Stimulated activated memory B cell treated with anti-CD40 and anti-IgM and Interleukin-4, amounts not matched to agents 10 μg/mL and 1 μg/mL and 100 μg/mL, for 72 hours (primary cell): ENCODE data around the gene NOP9.

Source experiments
- ATAC-seq: fragments of 150-1000 bp; cut with Tn5 transposase; 2 replicates; pipeline ENCODE4 v1.10.0; 2021
- H3K27ac Mint-ChIP-seq: one replicate; pipeline ENCODE4 v1.8.0; 2022; ENCODE audit warnings: mild to moderate bottlenecking, mixed read lengths
- H3K27me3 Mint-ChIP-seq: one replicate; pipeline ENCODE4 v1.8.0; 2022; ENCODE audit warnings: mixed read lengths
- H3K36me3 Mint-ChIP-seq: one replicate; pipeline ENCODE4 v1.8.0; 2022; ENCODE audit warnings: mixed read lengths
- H3K4me1 Mint-ChIP-seq: one replicate; pipeline ENCODE4 v1.8.0; 2022; ENCODE audit warnings: mixed read lengths
- H3K4me3 Mint-ChIP-seq: one replicate; pipeline ENCODE4 v1.8.0; 2022; ENCODE audit warnings: mild to moderate bottlenecking, moderate library complexity, mixed read lengths
- H3K9me3 Mint-ChIP-seq: one replicate; pipeline ENCODE4 v1.8.0; 2022; ENCODE audit warnings: mixed read lengths

NOP9 gene

GRCh38 chr14:24272467-24272866 is 27.2 kb upstream of the NOP9 start:
- peak overlapping the region; percentile 97 for H3K4me3 Mint-ChIP-seq
- H3K36me3 Mint-ChIP-seq = peaks cover 6% of the 10 kb centered on the region
- peak overlapping the region; percentile 94 for H3K27ac Mint-ChIP-seq
- no peak for ATAC-seq
- no peaks in the 10 kb centered on the region for H3K27me3 Mint-ChIP-seq
- no peaks in the 10 kb centered on the region for H3K9me3 Mint-ChIP-seq
- H3K4me1 Mint-ChIP-seq = peaks cover 50% of the 10 kb centered on the region

- peaks cover 60% of the 10 kb centered on the region for H3K4me1 Mint-ChIP-seq
- H3K4me3 Mint-ChIP-seq = no peak overlapping the region
- peak overlapping the region; percentile 94 for H3K27ac Mint-ChIP-seq
These were observed 26.1 kb upstream of the NOP9 start for GRCh38 chr14:24273422-24273998.

DNA sequence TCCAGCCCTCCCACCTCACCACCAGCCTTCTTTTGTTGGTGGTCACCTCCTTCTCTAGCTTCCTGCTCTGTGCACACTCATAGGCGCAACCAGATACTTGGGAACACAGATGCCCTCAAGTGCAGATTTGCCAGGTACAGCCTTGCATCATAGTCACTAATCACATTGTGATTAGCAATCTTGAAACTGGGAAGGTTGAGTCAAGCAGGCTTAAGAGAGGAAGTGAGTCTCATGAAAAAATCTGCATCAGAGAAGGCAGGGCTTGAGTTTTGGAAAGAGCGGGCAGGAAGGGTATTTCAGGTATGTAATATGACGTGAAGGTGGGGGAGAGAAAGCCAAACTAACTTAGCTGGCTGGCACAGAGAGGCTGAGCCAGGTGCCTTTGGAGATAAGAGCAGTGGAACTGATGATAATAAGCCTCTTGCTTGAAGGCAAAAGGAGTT is 25.5 kb upstream of the NOP9 start:
- H3K4me1 Mint-ChIP-seq = peaks cover 66% of the 10 kb centered on the region
- peak overlapping the region; percentile 94 for H3K27ac Mint-ChIP-seq
- ATAC-seq = peak; percentile 71
- H3K36me3 Mint-ChIP-seq = peaks cover 11% of the 10 kb centered on the region
- peaks cover 6% of the 10 kb centered on the region for H3K9me3 Mint-ChIP-seq
- peak overlapping the region; percentile 23 for H3K4me3 Mint-ChIP-seq
- no peaks in the 10 kb centered on the region for H3K27me3 Mint-ChIP-seq

More at GRCh38 chr14:24273422-24273998, 26.1 kb upstream of the NOP9 start:
- no peaks in the 10 kb centered on the region for H3K27me3 Mint-ChIP-seq
- H3K9me3 Mint-ChIP-seq = peaks cover 3% of the 10 kb centered on the region
- ATAC-seq = no peak
- peaks cover 10% of the 10 kb centered on the region for H3K36me3 Mint-ChIP-seq

GRCh38 chr14:24277071-24277470 is 22.6 kb upstream of the NOP9 start:
- H3K36me3 Mint-ChIP-seq = peaks cover 7% of the 10 kb centered on the region
- H3K27ac Mint-ChIP-seq = peak overlapping the region; percentile 84
- H3K27me3 Mint-ChIP-seq = no peaks in the 10 kb centered on the region
- H3K4me3 Mint-ChIP-seq = no peak overlapping the region
- peaks cover 6% of the 10 kb centered on the region for H3K9me3 Mint-ChIP-seq
- ATAC-seq = no peak
- H3K4me1 Mint-ChIP-seq = peaks cover 88% of the 10 kb centered on the region

DNA sequence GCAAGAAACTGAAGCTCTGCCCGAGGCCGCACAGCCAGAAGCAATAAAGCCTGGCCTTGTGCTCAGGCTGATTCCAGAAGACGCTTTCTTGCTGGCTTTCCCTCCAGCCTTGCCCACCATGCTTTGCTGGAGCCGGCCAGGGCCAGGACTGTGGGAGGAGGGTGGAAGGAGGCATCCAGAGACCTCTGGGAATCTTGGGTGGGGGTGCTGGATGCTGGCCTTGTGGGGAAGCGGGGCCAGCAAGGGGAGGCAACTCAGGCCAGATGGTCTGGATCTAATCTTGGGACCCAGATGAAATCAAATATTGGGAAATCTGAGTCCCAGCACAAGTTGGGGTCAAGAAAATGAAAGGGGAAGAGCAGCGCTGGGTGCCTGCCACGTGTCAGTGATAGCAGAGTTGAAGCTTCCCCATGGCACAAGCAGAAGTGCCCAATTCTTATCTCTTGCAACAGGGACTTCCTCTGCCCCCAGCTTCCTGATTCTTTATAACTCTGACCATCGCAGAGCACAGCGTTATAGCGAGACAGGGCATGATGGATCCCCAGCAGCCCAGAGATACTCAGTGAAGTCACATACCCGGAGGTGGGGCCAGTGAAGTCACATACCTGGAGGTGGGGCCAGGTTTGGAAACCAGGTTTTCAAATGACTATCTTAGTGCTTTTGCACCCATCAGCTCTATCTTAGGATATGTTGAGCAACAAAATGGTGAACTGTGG is 21.9 kb upstream of the NOP9 start:
- ATAC-seq = peak; percentile 10
- Mint-ChIP-seq H3K4me3 (no peak overlapping the region), H3K27me3 (no peaks in the 10 kb centered on the region), H3K36me3 (peaks cover 7% of the 10 kb centered on the region), H3K27ac (peak overlapping the region; percentile 84), H3K4me1 (peaks cover 88% of the 10 kb centered on the region), H3K9me3 (peaks cover 6% of the 10 kb centered on the region)

DNA sequence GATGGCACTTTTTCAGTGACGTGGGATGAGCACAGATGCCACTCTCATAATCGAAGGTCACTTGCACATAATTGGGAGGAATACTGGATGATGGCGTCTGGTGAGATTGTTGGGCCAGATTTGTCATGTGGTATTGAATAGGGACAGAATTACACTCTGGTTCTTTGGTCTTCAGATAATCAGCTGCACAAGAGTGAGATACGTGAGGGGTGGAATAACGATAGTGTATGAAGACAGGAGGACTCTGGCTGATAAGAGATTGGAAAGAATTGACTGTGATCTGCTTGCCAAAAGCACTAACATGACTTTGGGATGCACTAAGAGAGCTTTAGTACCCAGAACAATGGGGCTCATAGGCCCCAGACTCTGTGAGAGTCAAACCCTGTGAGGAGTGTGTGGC is 21.2 kb upstream of the NOP9 start:
- Mint-ChIP-seq H3K27ac (peak overlapping the region; percentile 84), H3K4me1 (peaks cover 82% of the 10 kb centered on the region)

GRCh38 chr14:24279301-24280186 is 20.1 kb upstream of the NOP9 start:
- peak; percentile 92 for ATAC-seq
- H3K4me1 Mint-ChIP-seq = peaks cover 82% of the 10 kb centered on the region
- no peaks in the 10 kb centered on the region for H3K27me3 Mint-ChIP-seq
- H3K4me3 Mint-ChIP-seq = peak overlapping the region; percentile 38
- peak overlapping the region; percentile 84 for H3K27ac Mint-ChIP-seq
- H3K9me3 Mint-ChIP-seq = peaks cover 6% of the 10 kb centered on the region
- peaks cover 12% of the 10 kb centered on the region for H3K36me3 Mint-ChIP-seq

More for the DNA sequence above, 21.2 kb upstream of the NOP9 start:
- ATAC-seq = no peak
- no peaks in the 10 kb centered on the region for H3K27me3 Mint-ChIP-seq
- peak overlapping the region; percentile 33 for H3K4me3 Mint-ChIP-seq
- H3K36me3 Mint-ChIP-seq = peaks cover 7% of the 10 kb centered on the region
- H3K9me3 Mint-ChIP-seq = peaks cover 6% of the 10 kb centered on the region

- H3K36me3 Mint-ChIP-seq = peaks cover 12% of the 10 kb centered on the region
- peak overlapping the region; percentile 84 for H3K27ac Mint-ChIP-seq
- H3K4me3 Mint-ChIP-seq = no peak overlapping the region
- no peak for ATAC-seq
- peaks cover 79% of the 10 kb centered on the region for H3K4me1 Mint-ChIP-seq
- peaks cover 6% of the 10 kb centered on the region for H3K9me3 Mint-ChIP-seq
- no peaks in the 10 kb centered on the region for H3K27me3 Mint-ChIP-seq
These were observed 18.7 kb upstream of the NOP9 start for GRCh38 chr14:24280797-24281460.

GRCh38 chr14:24281636-24282035 is 18.0 kb upstream of the NOP9 start:
- peak overlapping the region; percentile 84 for H3K27ac Mint-ChIP-seq
- no peak overlapping the region for H3K4me3 Mint-ChIP-seq
- ATAC-seq = no peak
- no peaks in the 10 kb centered on the region for H3K27me3 Mint-ChIP-seq
- H3K4me1 Mint-ChIP-seq = peaks cover 77% of the 10 kb centered on the region
- peaks cover 6% of the 10 kb centered on the region for H3K9me3 Mint-ChIP-seq
- H3K36me3 Mint-ChIP-seq = peaks cover 12% of the 10 kb centered on the region

GRCh38 chr14:24282736-24283135 is 16.9 kb upstream of the NOP9 start:
- H3K4me3 Mint-ChIP-seq = no peak overlapping the region
- H3K36me3 Mint-ChIP-seq = peaks cover 12% of the 10 kb centered on the region
- no peak overlapping the region for H3K27ac Mint-ChIP-seq
- peaks cover 6% of the 10 kb centered on the region for H3K9me3 Mint-ChIP-seq
- no peaks in the 10 kb centered on the region for H3K27me3 Mint-ChIP-seq
- peaks cover 71% of the 10 kb centered on the region for H3K4me1 Mint-ChIP-seq
- no peak for ATAC-seq

DNA sequence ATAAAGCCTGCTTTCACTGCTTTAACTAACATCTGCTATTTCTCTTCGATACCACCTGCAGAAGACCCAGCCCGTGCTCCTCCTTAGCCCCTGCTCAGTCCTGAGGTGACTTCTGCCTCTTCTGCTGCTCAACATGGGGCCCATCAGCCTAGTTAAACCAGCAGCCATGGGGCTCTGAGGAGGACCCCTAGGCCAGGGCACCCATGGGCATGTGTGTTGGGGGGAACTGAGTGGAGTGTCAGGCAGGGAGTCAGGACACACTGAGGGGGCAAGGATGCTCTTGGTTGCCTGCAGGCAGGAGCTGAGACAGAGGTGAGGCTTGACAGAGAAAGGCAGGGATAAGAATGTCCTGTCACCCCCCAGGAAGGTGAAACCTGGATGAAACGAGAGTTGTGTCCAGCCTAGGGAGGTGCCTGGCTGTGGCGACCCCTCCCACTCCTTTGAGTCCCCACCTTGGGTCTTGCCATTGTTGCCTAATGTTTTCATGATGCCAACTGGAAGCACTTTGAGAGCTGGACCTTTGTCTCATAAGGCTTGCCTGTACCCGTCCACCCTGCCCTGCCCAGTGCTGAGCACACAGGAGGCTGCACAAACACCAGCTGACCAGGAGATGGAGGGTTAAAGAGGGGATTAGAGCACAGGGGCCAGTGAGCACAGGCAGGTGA is 15.7 kb upstream of the NOP9 start:
- no peaks in the 10 kb centered on the region for H3K9me3 Mint-ChIP-seq
- H3K27me3 Mint-ChIP-seq = no peaks in the 10 kb centered on the region
- peaks cover 6% of the 10 kb centered on the region for H3K36me3 Mint-ChIP-seq
- no peak overlapping the region for H3K4me3 Mint-ChIP-seq
- ATAC-seq = no peak
- H3K4me1 Mint-ChIP-seq = peaks cover 65% of the 10 kb centered on the region
- H3K27ac Mint-ChIP-seq = peak overlapping the region; percentile 65

DNA sequence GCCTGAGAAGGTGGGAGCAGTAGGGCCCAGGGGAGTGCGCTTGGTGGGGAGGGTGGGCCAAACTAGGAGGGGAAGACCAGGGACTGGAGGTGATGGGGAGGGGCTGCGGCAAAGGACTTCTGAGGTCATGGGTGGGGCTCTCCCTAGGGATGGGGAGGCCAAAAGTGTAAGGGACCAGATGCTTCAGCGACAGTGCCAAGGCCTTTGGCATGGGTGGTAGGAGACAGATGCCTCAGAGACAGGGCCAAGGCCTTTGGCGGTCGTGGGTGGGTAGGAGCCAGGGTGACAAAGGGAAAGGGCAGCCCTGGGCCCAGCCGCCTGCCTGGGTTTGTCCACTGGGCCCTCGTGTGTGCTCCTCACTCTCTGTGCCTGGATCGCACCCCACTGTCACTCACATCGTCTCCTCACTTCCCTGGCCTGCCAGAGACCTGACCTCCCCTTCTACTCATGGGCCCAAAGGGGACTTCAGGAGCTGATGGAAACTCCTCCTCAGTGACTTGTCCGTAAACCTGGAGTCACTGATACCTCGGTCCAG is 15.1 kb upstream of the NOP9 start:
- Mint-ChIP-seq H3K4me3 (no peak overlapping the region), H3K27me3 (no peaks in the 10 kb centered on the region), H3K4me1 (peaks cover 60% of the 10 kb centered on the region), H3K27ac (peak overlapping the region; percentile 65), H3K36me3 (peaks cover 6% of the 10 kb centered on the region), H3K9me3 (no peaks in the 10 kb centered on the region)
- ATAC-seq = no peak

- Mint-ChIP-seq H3K4me3 (no peak overlapping the region), H3K27me3 (no peaks in the 10 kb centered on the region), H3K27ac (peak overlapping the region; percentile 65), H3K9me3 (no peaks in the 10 kb centered on the region), H3K4me1 (peaks cover 60% of the 10 kb centered on the region), H3K36me3 (peaks cover 13% of the 10 kb centered on the region)
- ATAC-seq = no peak
These were observed 14.3 kb upstream of the NOP9 start for GRCh38 chr14:24285351-24285750.

DNA sequence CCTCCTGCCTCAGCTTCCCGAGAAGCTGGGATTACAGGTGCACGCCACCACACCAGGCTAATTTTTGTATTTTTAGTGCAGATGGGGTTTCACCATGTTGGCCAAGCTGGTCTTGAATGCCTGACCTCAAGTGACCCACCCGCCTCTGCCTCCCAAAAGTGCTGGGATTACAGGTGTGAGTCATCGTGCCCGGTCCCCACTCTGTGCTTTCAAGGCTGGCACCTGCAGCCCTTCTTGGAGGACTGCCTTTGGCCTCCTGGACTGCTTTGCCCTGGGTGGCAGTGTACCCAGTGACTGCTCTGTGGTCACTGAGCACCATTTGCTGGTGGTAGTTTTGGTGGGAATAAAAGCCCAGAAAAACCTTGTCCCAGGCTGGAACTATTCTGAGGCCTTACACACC is 12.7 kb upstream of the NOP9 start:
- no peaks in the 10 kb centered on the region for H3K27me3 Mint-ChIP-seq
- H3K36me3 Mint-ChIP-seq = peaks cover 27% of the 10 kb centered on the region
- H3K27ac Mint-ChIP-seq = no peak overlapping the region
- H3K4me1 Mint-ChIP-seq = peaks cover 58% of the 10 kb centered on the region
- no peaks in the 10 kb centered on the region for H3K9me3 Mint-ChIP-seq
- H3K4me3 Mint-ChIP-seq = no peak overlapping the region
- ATAC-seq = no peak
